ENCODE data around the gene NR3C1.

The NR3C1 gene

DNA sequence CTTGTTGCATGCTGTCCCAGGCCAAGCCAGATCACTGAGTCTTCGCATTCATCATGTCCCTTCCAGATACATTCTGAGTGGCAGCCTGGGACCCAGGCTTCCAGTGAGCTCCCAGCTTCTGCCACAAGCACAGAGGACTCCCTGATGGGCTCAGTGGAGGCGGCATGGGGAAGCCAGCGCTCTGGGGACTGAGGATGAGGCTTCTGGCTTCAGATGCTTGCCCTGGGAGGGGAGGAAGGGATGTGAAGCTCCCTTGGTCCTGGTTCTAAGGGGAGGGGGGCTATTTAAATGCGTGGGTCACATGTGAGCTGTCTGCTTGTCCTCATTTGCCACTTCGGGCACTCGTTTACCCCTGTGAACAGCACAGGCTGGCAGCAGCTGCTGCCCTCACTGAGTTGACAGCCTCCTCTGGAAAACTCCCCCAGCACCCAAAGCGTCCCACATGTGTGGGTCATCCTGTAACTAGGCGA, 174.0 kb downstream of the NR3C1 start:
- DNase-seq: peak; percentile 52

- DNase-seq: no peak
Measured at GRCh38 chr5:143228597-143229293, 174.7 kb downstream of the NR3C1 start.
